GM21515 (cell line): ENCODE data around the gene CACNA1C.

ENCODE experiments used
- ATAC-seq: cut with Tn5 transposase; IDR thresholded peaks from one replicate; pipeline ENCODE4 v1.9.1; 2021; ENCODE audit not compliant: unreplicated experiment

The CACNA1C gene

GRCh38 chr12:2192231-2192630 is 139.4 kb downstream of the CACNA1C start:
- no peak for ATAC-seq

GRCh38 chr12:2194060-2194459 is 141.3 kb downstream of the CACNA1C start:
- no peak for ATAC-seq

GRCh38 chr12:2194571-2194970 is 141.8 kb downstream of the CACNA1C start:
- no peak for ATAC-seq

GRCh38 chr12:2195085-2195484 is 142.3 kb downstream of the CACNA1C start:
- no peak for ATAC-seq

GRCh38 chr12:2198005-2198501 is 145.3 kb downstream of the CACNA1C start:
- no peak for ATAC-seq

- no peak for ATAC-seq
These were observed 145.8 kb downstream of the CACNA1C start for GRCh38 chr12:2198542-2198941.

- no peak for ATAC-seq
These were observed 153.2 kb downstream of the CACNA1C start for GRCh38 chr12:2205996-2206395.

- no peak for ATAC-seq
These were observed 156.2 kb downstream of the CACNA1C start for GRCh38 chr12:2208837-2209635.

- no peak for ATAC-seq
These were observed 158.3 kb downstream of the CACNA1C start for GRCh38 chr12:2211119-2211518.

GRCh38 chr12:2212537-2212936 is 159.8 kb downstream of the CACNA1C start:
- no peak for ATAC-seq

- no peak for ATAC-seq
These were observed 160.4 kb downstream of the CACNA1C start for GRCh38 chr12:2212971-2213869.

- no peak for ATAC-seq
These were observed 161.6 kb downstream of the CACNA1C start for GRCh38 chr12:2214411-2214810.

- no peak for ATAC-seq
These were observed 163.1 kb downstream of the CACNA1C start for GRCh38 chr12:2215709-2216560.

GRCh38 chr12:2218706-2219105 is 165.9 kb downstream of the CACNA1C start:
- ATAC-seq, result no peak

- no peak for ATAC-seq
These were observed 168.3 kb downstream of the CACNA1C start for GRCh38 chr12:2221030-2221621.

- no peak for ATAC-seq
These were observed 169.9 kb downstream of the CACNA1C start for GRCh38 chr12:2222691-2223090.

GRCh38 chr12:2224961-2225360 is 172.2 kb downstream of the CACNA1C start:
- no peak for ATAC-seq

GRCh38 chr12:2225696-2226095 is 172.9 kb downstream of the CACNA1C start:
- ATAC-seq, result no peak

- ATAC-seq, result no peak
These were observed 173.9 kb downstream of the CACNA1C start for GRCh38 chr12:2226641-2227040.

GRCh38 chr12:2227360-2227759 is 174.6 kb downstream of the CACNA1C start:
- ATAC-seq, result no peak

GRCh38 chr12:2228535-2228934 is 175.7 kb downstream of the CACNA1C start:
- no peak for ATAC-seq
